HFF-Myc (cell line): ENCODE data around the gene GOLGA8S.
"Not testable (repeated sequence)": the region's sequence is repeated elsewhere in the genome, so short reads cannot be mapped to it uniquely, and the experiment has no call there.

ENCODE experiments used
- DNase-seq: peaks from one replicate; pipeline ENCODE4 v3.0.0-alpha.2; 2011; ENCODE audit warnings: low read depth; ENCODE audit errors: extremely low read depth
- H3K4me3 ChIP-seq: replicated peaks from 2 replicates; pipeline ENCODE4 v1.5.1; 2011; ENCODE audit warnings: low read depth, mild to moderate bottlenecking, control low read depth, low read length
- CTCF ChIP-seq: IDR thresholded peaks from 2 replicates; pipeline ENCODE4 v1.5.1; 2012; ENCODE audit warnings: mild to moderate bottlenecking, low read depth, low read length, control low read depth; ENCODE audit errors: missing control alignments

GOLGA8S gene

GRCh38 chr15:23401627-23402026, 47.1 kb downstream of the GOLGA8S start:
- no peak overlapping the region for H3K4me3 ChIP-seq
- no peak for DNase-seq
- TF ChIP-seq CTCF: no peak

GRCh38 chr15:23402140-23402539, 47.6 kb downstream of the GOLGA8S start:
- DNase-seq: no peak
- no peak overlapping the region for H3K4me3 ChIP-seq
- no peak for TF ChIP-seq CTCF

GRCh38 chr15:23402544-23402943, 48.0 kb downstream of the GOLGA8S start:
- no peak for TF ChIP-seq CTCF
- no peak overlapping the region for H3K4me3 ChIP-seq
- DNase-seq: no peak

GRCh38 chr15:23403550-23403949, 49.0 kb downstream of the GOLGA8S start:
- no peak overlapping the region for H3K4me3 ChIP-seq
- no peak for TF ChIP-seq CTCF
- no peak for DNase-seq

GRCh38 chr15:23411841-23412240, 57.3 kb downstream of the GOLGA8S start:
- no peak overlapping the region for H3K4me3 ChIP-seq
- TF ChIP-seq CTCF: no peak
- no peak for DNase-seq

- not testable (repeated sequence) for H3K4me3 ChIP-seq, DNase-seq
Measured at GRCh38 chr15:23412881-23413600, 58.5 kb downstream of the GOLGA8S start.
